ENCODE measurements around the gene ABCC10. TPM values are rescaled to one million over a fixed set of nuclear protein-coding genes. Genes with fewer than 3 reads are reported as not detected.

The ABCC10 gene
- total RNA-seq, 2 experiments from 2014 or later = 35.7 to 38.5 TPM

GRCh38 chr6:43451939-43452338 is 24.6 kb downstream of the ABCC10 start:
- Mint-ChIP-seq H3K27me3 (no peaks in the 10 kb centered on the region), H3K36me3 (ENCODE audit: low read depth) (peaks cover 51% of the 10 kb centered on the region), H3K27ac (no peak overlapping the region), H3K4me3 (no peak overlapping the region), H3K9me3 (no peaks in the 10 kb centered on the region), H3K4me1 (ENCODE audit: low read depth) (peaks cover 20% of the 10 kb centered on the region)
- Histone ChIP-seq H3K27me3 (ENCODE audit: control insufficient read depth in 1 of 2, insufficient read depth in 2 of 2, low read length in 2 of 2) (no peaks in the 10 kb centered on the region), H3K4me1 (ENCODE audit: insufficient read depth, low read length) (peaks cover 19% of the 10 kb centered on the region), H3K36me3 (ENCODE audit: insufficient read depth, low read length) (peaks cover 47% of the 10 kb centered on the region), H3K27ac (ENCODE audit: low read depth in 1 of 2, low read length in 2 of 2) (no peak overlapping the region), H3K9me3 (ENCODE audit: control insufficient read depth in 1 of 2, insufficient read depth in 1 of 2, low read length in 2 of 2) (no peaks in the 10 kb centered on the region), H3K4me3 (ENCODE audit: low read length) (no peak overlapping the region)
- ChIA-PET CTCF (no interaction called here), POLR2A (interaction anchor here (1.2 kb wide), 1 partner anchor 25 kb away, joined by 3 read pairs; the partner anchor contains the start of gene ABCC10)
- ATAC-seq (ENCODE audit: poor library complexity) (no peak), DNase-seq (no peak)
- intact Hi-C loops (cut with DNase I, micrococcal nuclease) = no loop called here
- TF ChIP-seq CTCF (IDR thresholded peaks at IDR 0.05) = no peak

GRCh38 chr6:43452896-43453295 is 25.6 kb downstream of the ABCC10 start:
- Histone ChIP-seq H3K27ac (ENCODE audit: low read depth in 1 of 2, low read length in 2 of 2) (no peak overlapping the region), H3K9me3 (ENCODE audit: control insufficient read depth in 1 of 2, insufficient read depth in 1 of 2, low read length in 2 of 2) (no peaks in the 10 kb centered on the region), H3K4me1 (ENCODE audit: insufficient read depth, low read length) (peaks cover 19% of the 10 kb centered on the region), H3K27me3 (ENCODE audit: control insufficient read depth in 1 of 2, insufficient read depth in 2 of 2, low read length in 2 of 2) (no peaks in the 10 kb centered on the region), H3K4me3 (ENCODE audit: low read length) (no peak overlapping the region), H3K36me3 (ENCODE audit: insufficient read depth, low read length) (peaks cover 38% of the 10 kb centered on the region)
- peaks cover 21% of the 10 kb centered on the region for H3K4me1 Mint-ChIP-seq (ENCODE audit: low read depth)
- no peak for ATAC-seq (ENCODE audit: poor library complexity)
- DNase-seq = no peak
- no peak for TF ChIP-seq CTCF (IDR thresholded peaks at IDR 0.05)
- peaks cover 42% of the 10 kb centered on the region for H3K36me3 Mint-ChIP-seq (ENCODE audit: low read depth)
- CTCF ChIA-PET = no interaction called here
- POLR2A ChIA-PET = interaction anchor here (1.2 kb wide), 1 partner anchor 26 kb away, joined by 3 read pairs; the partner anchor contains the start of gene ABCC10
- H3K27me3 Mint-ChIP-seq = no peaks in the 10 kb centered on the region
- intact Hi-C loops (cut with DNase I, micrococcal nuclease) = no loop called here
- no peaks in the 10 kb centered on the region for H3K9me3 Mint-ChIP-seq
- peak overlapping the region; percentile 81 for H3K4me3 Mint-ChIP-seq
- H3K27ac Mint-ChIP-seq = no peak overlapping the region

- intact Hi-C loops (cut with DNase I, micrococcal nuclease) = loop anchor here (1.0 to 2.0 kb wide), 4 partner anchors 23 to 52 kb away; partner anchors contain the start of gene TJAP1 (in 1 of the 2)
- no peak for DNase-seq
- Mint-ChIP-seq H3K27ac (peak overlapping the region; percentile 61), H3K36me3 (ENCODE audit: low read depth) (peaks cover 32% of the 10 kb centered on the region), H3K27me3 (no peaks in the 10 kb centered on the region), H3K9me3 (no peaks in the 10 kb centered on the region), H3K4me3 (peak overlapping the region; percentile 81), H3K4me1 (ENCODE audit: low read depth) (peaks cover 21% of the 10 kb centered on the region)
- no peak for TF ChIP-seq CTCF (IDR thresholded peaks at IDR 0.05)
- peaks cover 28% of the 10 kb centered on the region for H3K36me3 ChIP-seq (ENCODE audit: insufficient read depth, low read length)
- H3K9me3 ChIP-seq (ENCODE audit: control insufficient read depth in 1 of 2, insufficient read depth in 1 of 2, low read length in 2 of 2) = no peaks in the 10 kb centered on the region
- no peaks in the 10 kb centered on the region for H3K27me3 ChIP-seq (ENCODE audit: control insufficient read depth in 1 of 2, insufficient read depth in 2 of 2, low read length in 2 of 2)
- ChIA-PET POLR2A (no interaction called here), CTCF (interaction anchor here (0.6 to 2.6 kb wide), 4 partner anchors 15 to 93 kb away, joined by 3 to 13 read pairs (median 3); partner anchors contain the start of gene ABCC10)
- ATAC-seq (ENCODE audit: poor library complexity) = no peak
- H3K4me1 ChIP-seq (ENCODE audit: insufficient read depth, low read length) = peaks cover 19% of the 10 kb centered on the region
- H3K27ac ChIP-seq (ENCODE audit: low read depth in 1 of 2, low read length in 2 of 2) = peak overlapping the region in 1 of 2 donors; percentile 21
- no peak overlapping the region for H3K4me3 ChIP-seq (ENCODE audit: low read length)
Observed at GRCh38 chr6:43453831-43454230, 26.5 kb downstream of the ABCC10 start.
